D341Med (cell line): ENCODE data around the gene CACNA1B.

Experiments used
- DNase-seq: peaks from one replicate; pipeline ENCODE4 v3.0.0; 2012; ENCODE audit warnings: low spot score

CACNA1B gene

GRCh38 chr9:138053321-138053868, 175.8 kb downstream of the CACNA1B start:
- DNase-seq = peak; percentile 64

GRCh38 chr9:138053996-138054752, 176.6 kb downstream of the CACNA1B start:
- DNase-seq = peak; percentile 18

DNA sequence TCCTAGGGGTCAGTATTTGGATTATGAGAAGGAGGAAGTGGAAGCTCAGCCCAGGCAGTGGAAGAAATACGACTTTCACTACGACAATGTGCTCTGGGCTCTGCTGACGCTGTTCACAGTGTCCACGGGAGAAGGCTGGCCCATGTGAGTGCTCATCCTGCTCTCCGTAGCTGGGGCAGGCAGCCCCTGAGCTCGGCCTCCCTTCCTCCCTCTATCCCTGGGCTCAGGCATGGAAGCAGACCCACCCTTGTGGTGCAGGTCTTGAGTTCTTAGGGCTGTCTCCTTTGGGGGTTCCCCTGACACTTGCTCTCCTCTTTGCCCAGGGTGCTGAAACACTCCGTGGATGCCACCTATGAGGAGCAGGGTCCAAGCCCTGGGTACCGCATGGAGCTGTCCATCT, 180.1 kb downstream of the CACNA1B start:
- no peak for DNase-seq

- DNase-seq = no peak
Observed at GRCh38 chr9:138058181-138058580, 180.6 kb downstream of the CACNA1B start.

- DNase-seq = no peak
Observed at GRCh38 chr9:138059196-138059595, 181.6 kb downstream of the CACNA1B start.

GRCh38 chr9:138060365-138060764, 182.8 kb downstream of the CACNA1B start:
- DNase-seq = no peak

DNA sequence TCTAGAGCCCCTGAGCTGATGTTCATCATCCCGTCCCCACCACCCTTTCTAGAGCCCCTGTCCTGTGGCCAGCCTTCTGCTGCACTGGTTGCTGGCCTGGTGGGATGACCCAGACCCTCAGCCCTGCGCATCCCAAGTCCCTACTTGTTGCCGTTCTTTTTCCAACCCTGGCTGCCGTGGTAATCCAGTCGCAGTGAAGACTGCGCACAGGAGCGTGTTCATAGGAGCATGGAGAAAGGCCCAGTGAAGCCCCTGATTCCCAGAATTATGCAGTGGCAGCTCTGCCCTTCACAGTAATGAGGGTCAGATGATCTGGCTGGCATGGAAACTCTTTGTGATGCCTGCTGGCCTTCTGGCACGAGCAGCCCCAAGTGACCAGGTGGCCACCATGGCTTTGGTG, 183.3 kb downstream of the CACNA1B start:
- no peak for DNase-seq

DNA sequence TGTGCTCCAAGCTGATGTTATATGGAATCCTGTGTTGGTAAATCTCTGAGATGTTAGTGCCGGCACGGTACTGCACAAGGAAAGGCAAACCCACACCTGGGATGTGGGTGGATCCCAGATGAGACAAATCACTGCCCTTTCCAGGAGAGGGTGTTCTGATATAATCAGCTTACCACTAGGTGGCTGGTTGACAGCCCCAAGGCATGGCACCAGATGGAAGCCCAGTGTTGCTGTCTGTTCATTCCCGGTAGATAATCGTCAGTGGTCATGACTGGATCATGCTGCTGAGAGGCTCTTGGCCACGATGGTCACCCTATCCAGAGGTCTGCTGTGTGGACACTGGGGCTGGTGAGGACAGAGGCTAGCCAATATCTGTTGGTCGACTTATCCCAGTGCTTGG, 184.0 kb downstream of the CACNA1B start:
- DNase-seq = no peak

DNA sequence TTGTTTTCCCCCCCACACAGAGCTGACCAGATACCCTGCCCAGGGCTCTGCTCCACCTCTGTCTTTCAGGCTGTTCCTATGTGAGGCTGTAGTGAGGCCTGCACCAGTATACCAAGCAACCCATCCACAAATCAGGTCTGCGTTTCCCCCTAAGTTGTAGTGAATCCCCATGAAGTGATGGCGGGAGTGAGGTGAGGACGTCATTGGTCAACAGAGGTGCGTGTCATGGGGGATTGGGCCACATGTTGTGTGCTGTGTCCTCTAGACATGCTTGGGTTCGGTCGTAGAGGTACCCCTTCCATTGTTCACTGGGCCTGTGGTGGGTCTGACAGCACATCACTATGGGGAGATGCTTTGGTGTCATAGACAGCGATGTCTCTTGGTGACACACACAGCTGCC, 184.6 kb downstream of the CACNA1B start:
- DNase-seq = no peak

- DNase-seq = no peak
Observed at GRCh38 chr9:138063033-138063432, 185.5 kb downstream of the CACNA1B start.

GRCh38 chr9:138063785-138064184, 186.2 kb downstream of the CACNA1B start:
- DNase-seq = no peak

DNA sequence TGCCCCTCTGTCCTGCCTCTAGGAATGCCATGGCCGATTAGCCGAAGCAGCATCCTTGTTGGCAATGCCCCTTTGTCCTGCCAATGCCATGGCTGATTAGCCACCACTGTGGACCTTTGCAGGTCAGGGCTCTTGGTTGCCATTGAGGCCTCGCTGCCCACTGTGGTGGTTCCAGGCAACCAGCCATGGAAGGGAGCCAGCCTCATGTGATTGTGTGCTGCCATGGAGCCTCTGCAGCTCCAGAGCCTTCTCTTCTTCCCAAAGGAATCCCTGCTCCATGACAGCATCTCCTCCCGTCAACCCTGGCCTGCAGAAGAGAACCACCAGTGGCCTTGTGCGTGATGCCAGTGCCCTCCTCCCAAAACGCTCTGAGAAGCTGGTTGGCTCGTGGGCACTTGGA, 187.0 kb downstream of the CACNA1B start:
- no peak for DNase-seq

- DNase-seq = peak; percentile 16
Observed at GRCh38 chr9:138065287-138065686, 187.7 kb downstream of the CACNA1B start.

DNA sequence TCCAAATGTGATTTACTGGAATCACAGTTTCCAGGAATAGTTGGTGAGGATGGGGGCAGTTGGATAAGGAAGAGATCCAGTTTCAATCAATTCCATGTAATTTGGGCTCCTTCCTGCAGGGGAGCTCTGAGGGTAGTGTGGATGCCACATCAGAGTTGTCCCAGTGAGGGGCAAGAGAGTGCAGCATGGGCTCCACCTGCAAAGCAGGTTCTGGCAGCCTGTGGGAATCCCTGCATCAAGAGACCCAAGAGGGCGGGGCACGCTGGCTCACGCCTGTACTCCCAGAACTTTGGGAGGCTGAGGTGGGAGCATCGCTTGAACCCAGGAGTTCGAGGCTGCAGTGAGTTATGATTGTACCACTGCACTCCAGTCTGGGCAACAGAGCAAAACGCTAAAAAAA, 188.5 kb downstream of the CACNA1B start:
- peak; percentile 22 for DNase-seq

GRCh38 chr9:138067613-138068367, 190.2 kb downstream of the CACNA1B start:
- DNase-seq = peak; percentile 24

GRCh38 chr9:138068601-138069035, 191.0 kb downstream of the CACNA1B start:
- peak; percentile 18 for DNase-seq

GRCh38 chr9:138069731-138070456, 192.3 kb downstream of the CACNA1B start:
- DNase-seq = peak; percentile 22

DNA sequence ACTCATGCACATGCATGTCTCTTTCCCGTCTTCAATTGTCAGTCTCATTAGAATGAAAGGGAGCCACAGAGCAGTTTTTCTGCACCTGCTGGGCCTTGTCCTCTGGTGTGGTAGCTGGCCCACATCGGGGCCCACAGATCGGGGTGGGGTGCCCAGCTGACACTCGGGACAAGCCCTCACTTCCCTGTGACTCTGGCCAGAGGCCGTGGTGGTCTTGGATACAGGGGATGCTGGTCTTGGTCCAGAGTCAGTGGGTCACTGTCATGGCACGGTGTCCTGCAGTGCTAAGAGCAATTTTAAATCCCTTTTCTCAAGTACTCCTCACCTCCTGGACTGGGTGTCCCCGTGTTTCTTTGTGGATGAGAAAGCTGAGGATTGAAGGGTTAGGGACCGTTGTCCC, 193.2 kb downstream of the CACNA1B start:
- DNase-seq = peak; percentile 14

DNA sequence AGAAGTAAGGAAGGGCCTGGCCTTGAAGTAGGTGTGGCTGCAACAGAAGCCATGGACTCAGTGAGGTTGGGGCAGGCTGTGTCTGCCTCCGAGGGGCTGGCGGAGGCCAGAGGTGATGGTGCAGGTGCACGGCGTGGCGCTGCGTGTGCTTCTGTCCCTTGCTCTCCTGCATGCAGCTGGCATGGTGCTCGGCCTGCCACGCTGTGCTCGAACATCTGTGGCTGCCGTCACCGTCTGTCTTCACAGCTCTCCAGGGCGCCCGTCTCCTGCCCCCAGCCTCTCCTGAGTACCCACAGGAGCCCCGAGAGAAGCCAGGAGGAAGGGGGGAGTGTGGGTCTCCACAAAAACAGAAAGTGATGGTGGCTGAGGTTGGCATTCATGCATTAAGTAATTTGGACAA, 193.7 kb downstream of the CACNA1B start:
- DNase-seq = peak; percentile 28

- DNase-seq = peak; percentile 24
Observed at GRCh38 chr9:138071731-138072130, 194.1 kb downstream of the CACNA1B start.

DNA sequence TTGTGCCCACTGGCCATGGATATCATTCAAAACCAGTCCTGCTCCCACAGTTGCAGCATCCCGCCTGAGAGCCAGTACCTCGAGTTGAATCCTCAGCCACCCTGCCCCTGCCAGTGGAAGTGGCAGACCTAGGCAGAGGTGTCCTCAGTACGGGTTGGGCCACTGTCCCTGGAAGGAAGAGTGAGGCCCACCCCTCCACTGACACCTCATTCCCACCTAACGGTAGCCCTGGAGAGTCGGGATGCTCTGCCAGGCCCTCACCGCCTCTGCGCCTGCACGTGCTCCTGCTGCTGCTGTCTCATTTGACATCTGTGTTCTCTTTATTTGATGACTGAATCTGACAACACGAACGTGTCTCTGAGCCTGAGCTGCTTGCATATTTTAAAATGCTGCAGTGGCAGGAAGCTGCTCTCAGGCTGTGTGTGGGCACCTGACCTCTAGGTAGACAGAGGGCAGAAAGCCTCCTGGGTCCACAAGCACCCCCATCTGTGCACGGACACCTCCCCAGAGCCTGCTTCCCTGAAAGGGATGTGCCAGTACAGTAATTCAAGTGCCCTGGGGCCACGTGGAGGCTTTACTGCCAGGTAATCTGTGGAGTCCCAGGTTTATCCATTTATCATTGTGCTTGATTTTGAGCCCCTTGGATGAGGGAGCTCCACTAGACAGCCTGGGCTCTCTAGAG, 194.7 kb downstream of the CACNA1B start:
- peak; percentile 36 for DNase-seq

GRCh38 chr9:138072897-138073296, 195.3 kb downstream of the CACNA1B start:
- DNase-seq = peak; percentile 32
